ENCODE measurements around the gene FBXO10. TPM values are rescaled to one million over a fixed set of nuclear protein-coding genes. Genes with fewer than 3 reads are reported as not detected.

Gene FBXO10
- total and polyA plus RNA-seq, 3 donors from 2014 or later = 28.3 to 31.7 (median 28.7) TPM

- no peaks in the 10 kb centered on the region for H3K9me3 ChIP-seq
- H3K27ac ChIP-seq = no peak overlapping the region
- no peaks in the 10 kb centered on the region for H3K36me3 ChIP-seq (ENCODE audit: low read depth, missing control alignments)
- 59% methylated on average over 5 of the region's 5 CpGs for WGBS, 2 donors
- peaks cover 19% of the 10 kb centered on the region for H3K4me1 ChIP-seq
- no peak overlapping the region for H3K4me3 ChIP-seq
- no peaks in the 10 kb centered on the region for H3K27me3 ChIP-seq
- DNase-seq = no peak
- intact Hi-C loops (cut with DNase I; ENCODE audit: low total_unique reads) = no loop called here
- TF ChIP-seq CTCF (IDR thresholded peaks at IDR 0.05) (no peak), POLR2A (IDR thresholded peaks at IDR 0.05) (no peak)
Observed at GRCh38 chr9:37574241-37574721, 1.9 kb downstream of the FBXO10 start.

GRCh38 chr9:37571282-37571681, 4.9 kb downstream of the FBXO10 start:
- H3K27ac ChIP-seq = no peak overlapping the region
- H3K9me3 ChIP-seq = no peaks in the 10 kb centered on the region
- H3K4me1 ChIP-seq = peaks cover 12% of the 10 kb centered on the region
- intact Hi-C loops (cut with DNase I; ENCODE audit: low total_unique reads) = no loop called here
- no peak overlapping the region for H3K4me3 ChIP-seq
- H3K27me3 ChIP-seq = no peaks in the 10 kb centered on the region
- H3K36me3 ChIP-seq (ENCODE audit: low read depth, missing control alignments) = no peaks in the 10 kb centered on the region
- no peak for DNase-seq
- TF ChIP-seq POLR2A (IDR thresholded peaks at IDR 0.05) (no peak), CTCF (IDR thresholded peaks at IDR 0.05) (no peak)
- 86 to 90% methylated on average over 1 of the region's 1 CpG for WGBS, 2 donors

- no peak overlapping the region for H3K27ac ChIP-seq
- DNase-seq = no peak
- WGBS, 2 donors = 92% methylated on average over 3 of the region's 3 CpGs
- H3K27me3 ChIP-seq = no peaks in the 10 kb centered on the region
- no peak overlapping the region for H3K4me3 ChIP-seq
- no peaks in the 10 kb centered on the region for H3K4me1 ChIP-seq
- intact Hi-C loops (cut with DNase I; ENCODE audit: low total_unique reads) = no loop called here
- H3K36me3 ChIP-seq (ENCODE audit: low read depth, missing control alignments) = no peaks in the 10 kb centered on the region
- TF ChIP-seq CTCF (IDR thresholded peaks at IDR 0.05) (no peak), POLR2A (IDR thresholded peaks at IDR 0.05) (no peak)
- no peaks in the 10 kb centered on the region for H3K9me3 ChIP-seq
Observed at GRCh38 chr9:37566716-37567115, 9.5 kb downstream of the FBXO10 start.

GRCh38 chr9:37565661-37566618, 10.2 kb downstream of the FBXO10 start:
- no peak for TF ChIP-seq CTCF (IDR thresholded peaks at IDR 0.05)
- TF ChIP-seq POLR2A (IDR thresholded peaks at IDR 0.05) = no peak
- intact Hi-C loops (cut with DNase I; ENCODE audit: low total_unique reads) = no loop called here

More at GRCh38 chr9:37565661-37566618, 10.2 kb downstream of the FBXO10 start:
- Histone ChIP-seq H3K4me1 (no peaks in the 10 kb centered on the region), H3K27ac (no peak overlapping the region), H3K4me3 (no peak overlapping the region), H3K36me3 (ENCODE audit: low read depth, missing control alignments) (no peaks in the 10 kb centered on the region), H3K27me3 (no peaks in the 10 kb centered on the region), H3K9me3 (no peaks in the 10 kb centered on the region)
- 82 to 88% methylated on average over 7 of the region's 7 CpGs for WGBS, 2 donors
- no peak for DNase-seq

All from testis (tissue), 3 donors.